ENCODE measurements around the gene GRM8.

- TF ChIP-seq EZH2 (IDR thresholded peaks at IDR 0.05; ENCODE audit: borderline replicate concordance, low read length) (no peak), CTCF (IDR thresholded peaks at IDR 0.05; ENCODE audit: low read length) (no peak)
Observed at GRCh38 chr7:126445991-126446390, 806.8 kb downstream of the GRM8 start.
